IMR-90 (cell line): ENCODE measurements around the gene TBC1D22A. TPM values are rescaled to one million over a fixed set of nuclear protein-coding genes. Genes with fewer than 3 reads are reported as not detected.

Experiments used
- ATAC-seq: fragments of 200-7000 bp; cut with Tn5 transposase; 2 replicates; pipeline ENCODE4 v1.9.1; 2020; ENCODE audit warnings: low read depth, mild to moderate bottlenecking, moderate library complexity
- BruUV-seq: library from RNA; stranded (reverse); fragments of 400-500 nt; replicated peaks from 2 replicates; lab custom pipeline; 2021; lab: Mats Ljungman, UMichigan
- CTCF ChIA-PET: fragments of 300-600 bp; formaldehyde crosslinking; extraction: SDS; loops from one replicate; lab custom pipeline; 2021; ENCODE audit warnings: antibody characterized with exemption; lab: Yijun Ruan, JAX
- POLR2A ChIA-PET: fragments of 300-600 bp; sonication (Branson Sonifier 250); formaldehyde crosslinking; loops from one replicate; lab custom pipeline; 2022; ENCODE audit warnings: antibody characterized with exemption; ENCODE audit not compliant: unreplicated experiment; lab: Charles Lee
- DNase-seq: peaks from one replicate; pipeline ENCODE4 v3.0.0; 2013
- H2AFZ ChIP-seq: replicated peaks from 2 replicates; pipeline ENCODE3; 2013; ENCODE audit warnings: low read length, mild to moderate bottlenecking; ENCODE audit not compliant: poor library complexity
- H2AK5ac ChIP-seq: 2 replicates; pipeline ENCODE4 v1.6.1; 2013; ENCODE audit warnings: low read depth, low read length, inconsistent platforms
- H2AK9ac ChIP-seq: replicated peaks from 2 replicates; pipeline ENCODE3; 2013; ENCODE audit warnings: mild to moderate bottlenecking, low read depth, low read length, moderate library complexity; ENCODE audit not compliant: poor library complexity
- H2BK120ac ChIP-seq: 2 replicates; pipeline ENCODE4 v1.6.1; 2013; ENCODE audit warnings: low read depth, low read length, inconsistent platforms
- H2BK15ac ChIP-seq: 3 replicates; pipeline ENCODE4 v1.6.1; 2013; ENCODE audit warnings: low read depth, low read length, inconsistent platforms
- H2BK20ac ChIP-seq: 2 replicates; pipeline ENCODE4 v1.6.1; 2013; ENCODE audit warnings: low read depth, mild to moderate bottlenecking, inconsistent platforms, low read length, moderate library complexity
- H2BK5ac ChIP-seq: 2 replicates; pipeline ENCODE4 v1.6.1; 2013; ENCODE audit warnings: mild to moderate bottlenecking, low read depth, low read length, inconsistent platforms; ENCODE audit not compliant: poor library complexity, severe bottlenecking
- H3K14ac ChIP-seq: replicated peaks from 2 replicates; pipeline ENCODE4 v1.6.1; 2013; ENCODE audit warnings: low read depth, low read length, inconsistent platforms
- H3K18ac ChIP-seq: 2 replicates; pipeline ENCODE4 v1.6.1; 2013; ENCODE audit warnings: low read depth, low read length, control low read depth
- H3K23ac ChIP-seq: 2 replicates; pipeline ENCODE4 v1.6.1; 2013; ENCODE audit warnings: low read depth, low read length, inconsistent platforms
- H3K27ac ChIP-seq: 2 replicates; pipeline ENCODE4 v1.5.1; 2013; ENCODE audit warnings: mild to moderate bottlenecking, control low read depth, low read length; ENCODE audit not compliant: insufficient read depth
- H3K27me3 ChIP-seq: 2 replicates; pipeline ENCODE4 v1.6.1; 2013; ENCODE audit warnings: low read length; ENCODE audit not compliant: control insufficient read depth, insufficient read depth
- H3K36me3 ChIP-seq: 2 replicates; pipeline ENCODE4 v1.6.1; 2013; ENCODE audit warnings: low read length, mixed read lengths; ENCODE audit not compliant: control insufficient read depth, insufficient read depth
- H3K4ac ChIP-seq: 2 replicates; pipeline ENCODE4 v1.6.1; 2013; ENCODE audit warnings: low read depth, low read length, inconsistent platforms
- H3K4me1 ChIP-seq: 2 replicates; pipeline ENCODE4 v1.6.1; 2013; ENCODE audit warnings: low read length, mixed read lengths; ENCODE audit not compliant: control insufficient read depth, insufficient read depth
- H3K4me2 ChIP-seq: 2 replicates; pipeline ENCODE4 v1.6.1; 2013; ENCODE audit warnings: low read depth, mild to moderate bottlenecking, control low read depth, low read length, moderate library complexity
- H3K4me3 ChIP-seq: 2 replicates; pipeline ENCODE4 v1.5.1; 2013; ENCODE audit warnings: low read depth, mild to moderate bottlenecking, control low read depth, low read length, moderate library complexity; ENCODE audit not compliant: insufficient read depth
- H3K56ac ChIP-seq: 2 replicates; pipeline ENCODE4 v1.6.1; 2013; ENCODE audit warnings: low read length, inconsistent platforms; ENCODE audit not compliant: insufficient read depth; ENCODE audit errors: extremely low read depth
- H3K79me1 ChIP-seq, 2 experiments: 2 replicates each; pipeline ENCODE4 v1.6.1; 2013; ENCODE audit warnings: low read length in 2 of 2, inconsistent platforms in 1 of 2, low read depth in 1 of 2
- H3K9ac ChIP-seq: 2 replicates; pipeline ENCODE4 v1.6.1; 2013; ENCODE audit warnings: low read depth, low read length, control low read depth
- H3K9me1 ChIP-seq: 2 replicates; pipeline ENCODE4 v1.6.1; 2013; ENCODE audit warnings: low read length, inconsistent platforms; ENCODE audit not compliant: insufficient read depth
- H3K9me3 ChIP-seq: 2 replicates; pipeline ENCODE4 v1.6.1; 2013; ENCODE audit warnings: low read length; ENCODE audit not compliant: control insufficient read depth, insufficient read depth
- H4K20me1 ChIP-seq: 2 replicates; pipeline ENCODE4 v1.6.1; 2013; ENCODE audit warnings: low read length, inconsistent platforms; ENCODE audit not compliant: insufficient read depth
- H4K5ac ChIP-seq: 2 replicates; pipeline ENCODE4 v1.6.1; 2013; ENCODE audit warnings: mild to moderate bottlenecking, low read depth, low read length, control low read depth
- H4K8ac ChIP-seq, 2 experiments: 2 replicates each; pipeline ENCODE4 v1.6.1; 2013; ENCODE audit warnings: low read depth in 2 of 2, low read length in 2 of 2, control low read depth in 1 of 2, inconsistent platforms in 1 of 2
- H4K91ac ChIP-seq: 2 replicates; pipeline ENCODE4 v1.6.1; 2013; ENCODE audit warnings: low read depth, low read length, inconsistent platforms; ENCODE audit not compliant: insufficient read depth
- BHLHE40 ChIP-seq: fragments of 150-350 bp; IDR thresholded peaks from 2 replicates; pipeline ENCODE4 v1.6.1; 2016; ENCODE audit warnings: mild to moderate bottlenecking, low read depth, low read length
- CEBPB ChIP-seq: IDR thresholded peaks from 2 replicates; pipeline ENCODE4 v1.6.1; 2012; ENCODE audit warnings: low read depth, low read length, improper control_type of control experiment
- CHD1 ChIP-seq: IDR thresholded peaks from 2 replicates; pipeline ENCODE4 v1.6.1; 2012; ENCODE audit warnings: low read depth, low read length, improper control_type of control experiment
- CTCF ChIP-seq: conservative IDR thresholded peaks from 2 replicates; pipeline ENCODE4 v1.5.1; 2012; ENCODE audit warnings: mild to moderate bottlenecking, low read depth, low read length, improper control_type of control experiment
- ELK1 ChIP-seq: fragments of 150-350 bp; IDR thresholded peaks from 2 replicates; pipeline ENCODE4 v1.6.1; 2016; ENCODE audit warnings: low read depth, mild to moderate bottlenecking, low read length, moderate library complexity, borderline replicate concordance
- FOS ChIP-seq: fragments of 150-350 bp; IDR thresholded peaks from 2 replicates; pipeline ENCODE4 v1.6.1; 2016; ENCODE audit warnings: low read depth, low read length
- MAFK ChIP-seq: IDR thresholded peaks from 2 replicates; pipeline ENCODE4 v1.6.1; 2012; ENCODE audit warnings: low read depth, low read length, improper control_type of control experiment
- MAZ ChIP-seq: IDR thresholded peaks from 2 replicates; pipeline ENCODE4 v1.6.1; 2012; ENCODE audit warnings: low read depth, mild to moderate bottlenecking, low read length, improper control_type of control experiment, moderate library complexity, borderline replicate concordance
- MXI1 ChIP-seq: IDR thresholded peaks from 2 replicates; pipeline ENCODE4 v1.6.1; 2012; ENCODE audit warnings: low read depth, mild to moderate bottlenecking, low read length, moderate library complexity, borderline replicate concordance
- NFE2L2 ChIP-seq: fragments of 150-350 bp; IDR thresholded peaks from 2 replicates; pipeline ENCODE4 v1.6.1; 2016; ENCODE audit warnings: low read depth, mild to moderate bottlenecking, low read length
- POLR2A ChIP-seq: IDR thresholded peaks from 2 replicates; pipeline ENCODE4 v1.6.1; 2012; ENCODE audit warnings: mild to moderate bottlenecking, low read depth, low read length
- RAD21 ChIP-seq: IDR thresholded peaks from 2 replicates; pipeline ENCODE4 v1.6.1; 2012; ENCODE audit warnings: low read length, improper control_type of control experiment
- RCOR1 ChIP-seq: IDR thresholded peaks from 2 replicates; pipeline ENCODE4 v1.6.1; 2012; ENCODE audit warnings: mild to moderate bottlenecking, low read length, improper control_type of control experiment; ENCODE audit not compliant: insufficient replicate concordance
- RFX5 ChIP-seq: IDR thresholded peaks from 2 replicates; pipeline ENCODE4 v1.8.0; 2012; ENCODE audit warnings: low read depth, mild to moderate bottlenecking, low read length, moderate library complexity
- SMC3 ChIP-seq: fragments of 150-350 bp; IDR thresholded peaks from 2 replicates; pipeline ENCODE4 v1.6.1; 2016; ENCODE audit warnings: low read depth, mild to moderate bottlenecking, antibody characterized with exemption, low read length, moderate library complexity
- USF2 ChIP-seq: fragments of 150-350 bp; IDR thresholded peaks from 2 replicates; pipeline ENCODE4 v1.6.1; 2017; ENCODE audit warnings: mild to moderate bottlenecking, antibody characterized with exemption, low read length, low read depth
- WGBS, 2 experiments: methylation state at CpG; one replicate each; pipeline versions ENCODE4 v1.1.5 to v1.1.7; 2013; ENCODE audit warnings: missing lambda C conversion rate in 2 of 2; ENCODE audit not compliant: insufficient read length in 1 of 2; ENCODE audit errors: extremely low coverage in 2 of 2; 5-methylcytosine and 5-hydroxymethylcytosine counted together
- dilution Hi-C: fragments of 300-500 bp; cut with HindIII; formaldehyde crosslinking; loops from one replicate; pipeline ENCODE4 v1.14.3; 2018; ENCODE audit warnings: low sequenced_read_pairs; ENCODE audit not compliant: unreplicated experiment
- in situ Hi-C: fragments of 300-500 bp; cut with MboI; formaldehyde crosslinking; loops from 3 replicates; pipeline ENCODE4 v1.14.3; 2019; ENCODE audit warnings: low sequenced_read_pairs, inconsistent platforms, mixed read lengths
- intact Hi-C: fragments of 100-400 bp; cut with micrococcal nuclease; formaldehyde crosslinking; loops from 2 replicates; pipeline ENCODE4 v1.10.0; 2022
- polyA plus RNA-seq, 3 experiments: library from polyadenylated mRNA; depleted of rRNA; stranded (reverse); fragments of >200 nt; gene quantifications; 2 replicates each; pipeline ENCODE4 v1.2.3, GENCODE V29; 2012; ENCODE audit warnings: low replicate concordance in 1 of 3
- total RNA-seq: library from RNA; depleted of rRNA; stranded (reverse); fragments of >200 nt; gene quantifications from 2 replicates; pipeline ENCODE4 v1.2.3, GENCODE V29; 2012

The TBC1D22A gene
- total and polyA plus RNA-seq, 2 of the 4 experiments (the other 2 are of a cell fraction) = 9.0 to 16.7 TPM

- CTCF ChIA-PET = no interaction called here
- H2AK5ac ChIP-seq = no peak overlapping the region
- H3K36me3 ChIP-seq = peaks cover 11% of the 10 kb centered on the region
- no peaks in the 10 kb centered on the region for H3K27me3 ChIP-seq
- intact Hi-C loops = no loop called here
- no peak overlapping the region for H3K4me3 ChIP-seq
- H4K8ac ChIP-seq = no peak overlapping the region
- H2BK5ac ChIP-seq = no peak overlapping the region
- BruUV-seq = no TSS peak
- H3K9me1 ChIP-seq = peaks cover 18% of the 10 kb centered on the region
- TF ChIP-seq MXI1 (no peak), POLR2A (no peak), CTCF (no peak), SMC3 (no peak), MAZ (no peak), RFX5 (no peak), USF2 (no peak), CHD1 (no peak), MAFK (no peak), NFE2L2 (no peak), FOS (no peak), CEBPB (no peak), BHLHE40 (no peak), ELK1 (no peak), RCOR1 (no peak), RAD21 (no peak)
- POLR2A ChIA-PET = no interaction called here
- no peak overlapping the region for H3K18ac ChIP-seq
- no peak overlapping the region for H2AFZ ChIP-seq
- H3K4me1 ChIP-seq = peaks cover 5% of the 10 kb centered on the region; the same call in 1 of the 2 replicates
- no peak overlapping the region for H3K9ac ChIP-seq
- no peak overlapping the region for H3K4me2 ChIP-seq
- H2BK120ac ChIP-seq = no peak overlapping the region
- peaks cover 6% of the 10 kb centered on the region for H4K20me1 ChIP-seq
- no peak overlapping the region for H2AK9ac ChIP-seq
- no peak overlapping the region for H2BK20ac ChIP-seq
- no peak overlapping the region for H4K91ac ChIP-seq
- peaks cover 9 to 16% of the 10 kb centered on the region in 2 experiments for H3K79me1 ChIP-seq
- no peaks in the 10 kb centered on the region for H3K9me3 ChIP-seq
- in situ Hi-C loops = no loop called here
- H2BK15ac ChIP-seq = no peak overlapping the region
- no peak overlapping the region for H3K23ac ChIP-seq
- 23% methylated on average over 5 of the region's 12 CpGs; no CpG with 5 or more reads in 1 of the 2 experiments for WGBS, 2 experiments
- no peak overlapping the region for H4K5ac ChIP-seq
- DNase-seq (peak; percentile 45), ATAC-seq (peak; percentile 76)
- no peak overlapping the region for H3K14ac ChIP-seq
- H3K56ac ChIP-seq = no peak overlapping the region
- H3K4ac ChIP-seq = no peak overlapping the region
- H3K27ac ChIP-seq = no peak overlapping the region
- dilution Hi-C loops = no loop called here
These were observed 131.7 kb downstream of the TBC1D22A start for GRCh38 chr22:46894081-46894671.
